Type B pancreatic cell (in vitro differentiated cells): Measurements from ENCODE around the gene SLC25A25. TPM values are rescaled to one million over a fixed set of nuclear protein-coding genes. Genes with fewer than 3 reads are reported as not detected.
"Not testable (repeated sequence)": the region's sequence is repeated elsewhere in the genome, so short reads cannot be mapped to it uniquely, and the experiment has no call there.

Experiments used
- DNase-seq: peaks from one replicate; pipeline ENCODE4 v3.0.0; 2021; ENCODE audit warnings: mixed read lengths; ENCODE audit not compliant: unreplicated experiment; ENCODE audit errors: extremely low spot score
- H3K27ac Mint-ChIP-seq: 2 replicates; pipeline ENCODE4 v1.8.0; 2021; ENCODE audit warnings: mild to moderate bottlenecking, mixed read lengths
- H3K27me3 Mint-ChIP-seq: 2 replicates; pipeline ENCODE4 v1.8.0; 2021; ENCODE audit warnings: mixed read lengths
- H3K36me3 Mint-ChIP-seq: 2 replicates; pipeline ENCODE4 v1.8.0; 2021; ENCODE audit warnings: mixed read lengths
- H3K4me1 Mint-ChIP-seq: one replicate; pipeline ENCODE4 v1.8.0; 2021; ENCODE audit warnings: mixed read lengths; ENCODE audit not compliant: unreplicated experiment
- H3K4me3 Mint-ChIP-seq: 2 replicates; pipeline ENCODE4 v1.8.0; 2021; ENCODE audit warnings: mild to moderate bottlenecking, mixed read lengths
- H3K9me3 Mint-ChIP-seq: 2 replicates; pipeline ENCODE4 v1.8.0; 2021; ENCODE audit warnings: mixed read lengths
- CTCF ChIP-seq: fragments of 200-600 bp; sonication (generic); conservative IDR thresholded peaks from 2 replicates; pipeline ENCODE4 v1.5.0; 2021; ENCODE audit warnings: antibody characterized with exemption, mild to moderate bottlenecking
- total RNA-seq: library from RNA; stranded (reverse); gene quantifications from 2 replicates; pipeline ENCODE4 v1.2.1, GENCODE V29; 2021; ENCODE audit warnings: low replicate concordance

Gene SLC25A25
- total RNA-seq, 1 donor from 2014 or later: 19.1 TPM

- H3K27ac Mint-ChIP-seq: peak overlapping the region; percentile 40
- peak; percentile 86 for TF ChIP-seq CTCF
- no peak overlapping the region for H3K4me3 Mint-ChIP-seq
- peak; percentile 74 for DNase-seq
- H3K4me1 Mint-ChIP-seq: peaks cover 5% of the 10 kb centered on the region
- no peaks in the 10 kb centered on the region for H3K27me3 Mint-ChIP-seq
- no peaks in the 10 kb centered on the region for H3K9me3 Mint-ChIP-seq
- no peaks in the 10 kb centered on the region for H3K36me3 Mint-ChIP-seq
Measured at GRCh38 chr9:128034821-128035652, 33.0 kb upstream of the SLC25A25 start.

GRCh38 chr9:128036522-128036921 is 31.5 kb upstream of the SLC25A25 start:
- H3K27ac Mint-ChIP-seq, DNase-seq, H3K4me1 Mint-ChIP-seq, H3K27me3 Mint-ChIP-seq, H3K4me3 Mint-ChIP-seq, H3K9me3 Mint-ChIP-seq, H3K36me3 Mint-ChIP-seq: not testable (repeated sequence)

GRCh38 chr9:128040783-128041182 is 27.2 kb upstream of the SLC25A25 start:
- H3K9me3 Mint-ChIP-seq, H3K27me3 Mint-ChIP-seq, H3K36me3 Mint-ChIP-seq, H3K27ac Mint-ChIP-seq, H3K4me3 Mint-ChIP-seq, DNase-seq: not testable (repeated sequence)
- H3K4me1 Mint-ChIP-seq: peaks cover 16% of the 10 kb centered on the region

GRCh38 chr9:128042043-128042442 is 26.0 kb upstream of the SLC25A25 start:
- H3K27me3 Mint-ChIP-seq: no peaks in the 10 kb centered on the region
- H3K4me1 Mint-ChIP-seq: peaks cover 24% of the 10 kb centered on the region
- no peak overlapping the region for H3K4me3 Mint-ChIP-seq
- DNase-seq: no peak
- H3K36me3 Mint-ChIP-seq: no peaks in the 10 kb centered on the region
- TF ChIP-seq CTCF: no peak
- no peaks in the 10 kb centered on the region for H3K9me3 Mint-ChIP-seq
- H3K27ac Mint-ChIP-seq: peak overlapping the region; percentile 9

GRCh38 chr9:128043467-128043868 is 24.6 kb upstream of the SLC25A25 start:
- no peaks in the 10 kb centered on the region for H3K9me3 Mint-ChIP-seq
- DNase-seq: no peak
- no peak overlapping the region for H3K27ac Mint-ChIP-seq
- H3K27me3 Mint-ChIP-seq: no peaks in the 10 kb centered on the region
- no peak for TF ChIP-seq CTCF
- H3K4me1 Mint-ChIP-seq: peaks cover 27% of the 10 kb centered on the region
- H3K4me3 Mint-ChIP-seq: no peak overlapping the region
- no peaks in the 10 kb centered on the region for H3K36me3 Mint-ChIP-seq

GRCh38 chr9:128045409-128045808 is 22.6 kb upstream of the SLC25A25 start:
- H3K27me3 Mint-ChIP-seq, DNase-seq, H3K4me3 Mint-ChIP-seq, H3K36me3 Mint-ChIP-seq, H3K27ac Mint-ChIP-seq, H3K9me3 Mint-ChIP-seq: not testable (repeated sequence)
- peaks cover 35% of the 10 kb centered on the region for H3K4me1 Mint-ChIP-seq

- Mint-ChIP-seq H3K27me3 (no peaks in the 10 kb centered on the region), H3K4me1 (peaks cover 35% of the 10 kb centered on the region), H3K9me3 (no peaks in the 10 kb centered on the region), H3K36me3 (no peaks in the 10 kb centered on the region), H3K4me3 (no peak overlapping the region), H3K27ac (no peak overlapping the region)
- TF ChIP-seq CTCF: no peak
- DNase-seq: no peak
Measured at GRCh38 chr9:128045831-128046230, 22.2 kb upstream of the SLC25A25 start.
